ENCODE measurements around the gene HABP4.

The HABP4 gene, protein sequence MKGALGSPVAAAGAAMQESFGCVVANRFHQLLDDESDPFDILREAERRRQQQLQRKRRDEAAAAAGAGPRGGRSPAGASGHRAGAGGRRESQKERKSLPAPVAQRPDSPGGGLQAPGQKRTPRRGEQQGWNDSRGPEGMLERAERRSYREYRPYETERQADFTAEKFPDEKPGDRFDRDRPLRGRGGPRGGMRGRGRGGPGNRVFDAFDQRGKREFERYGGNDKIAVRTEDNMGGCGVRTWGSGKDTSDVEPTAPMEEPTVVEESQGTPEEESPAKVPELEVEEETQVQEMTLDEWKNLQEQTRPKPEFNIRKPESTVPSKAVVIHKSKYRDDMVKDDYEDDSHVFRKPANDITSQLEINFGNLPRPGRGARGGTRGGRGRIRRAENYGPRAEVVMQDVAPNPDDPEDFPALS

DNA sequence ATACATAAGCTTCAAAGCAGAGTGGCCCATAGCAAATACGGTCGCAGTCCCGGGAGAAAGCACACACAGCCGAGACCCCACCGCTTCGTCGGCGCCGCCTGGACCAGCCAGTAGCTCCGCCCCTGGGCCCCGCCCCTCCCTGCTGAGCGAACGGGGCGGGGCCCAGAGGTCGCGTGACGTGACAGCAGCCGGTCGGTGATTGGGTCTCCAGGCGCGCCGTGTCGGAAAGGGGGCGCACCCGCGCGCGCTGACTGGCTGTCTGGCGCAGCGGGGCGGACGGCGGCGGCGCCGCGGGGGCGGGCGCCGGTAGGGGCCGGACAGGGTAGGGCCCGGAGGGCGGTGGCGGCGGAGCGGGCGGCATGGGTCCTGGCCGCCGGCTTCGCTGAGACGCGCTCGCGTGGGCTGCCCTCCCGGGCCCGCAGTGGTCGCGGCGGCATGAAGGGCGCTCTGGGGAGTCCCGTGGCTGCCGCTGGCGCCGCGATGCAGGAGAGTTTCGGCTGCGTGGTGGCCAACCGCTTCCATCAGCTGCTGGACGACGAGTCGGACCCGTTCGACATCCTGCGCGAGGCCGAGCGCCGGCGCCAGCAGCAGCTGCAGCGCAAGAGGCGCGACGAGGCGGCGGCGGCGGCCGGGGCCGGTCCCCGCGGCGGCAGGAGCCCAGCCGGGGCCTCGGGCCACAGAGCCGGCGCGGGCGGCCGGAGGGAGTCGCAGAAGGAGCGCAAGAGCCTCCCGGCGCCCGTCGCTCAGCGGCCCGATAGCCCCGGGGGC, at the start of gene HABP4:
Gene HABP4, plus strand, starts transcription at position 325 of the 768 bp plus-strand sequence. Its CDS starts 111 bp downstream, at position 436.
- peak; percentile 96 for DNase-seq (ENCODE audit: low spot score)

DNA sequence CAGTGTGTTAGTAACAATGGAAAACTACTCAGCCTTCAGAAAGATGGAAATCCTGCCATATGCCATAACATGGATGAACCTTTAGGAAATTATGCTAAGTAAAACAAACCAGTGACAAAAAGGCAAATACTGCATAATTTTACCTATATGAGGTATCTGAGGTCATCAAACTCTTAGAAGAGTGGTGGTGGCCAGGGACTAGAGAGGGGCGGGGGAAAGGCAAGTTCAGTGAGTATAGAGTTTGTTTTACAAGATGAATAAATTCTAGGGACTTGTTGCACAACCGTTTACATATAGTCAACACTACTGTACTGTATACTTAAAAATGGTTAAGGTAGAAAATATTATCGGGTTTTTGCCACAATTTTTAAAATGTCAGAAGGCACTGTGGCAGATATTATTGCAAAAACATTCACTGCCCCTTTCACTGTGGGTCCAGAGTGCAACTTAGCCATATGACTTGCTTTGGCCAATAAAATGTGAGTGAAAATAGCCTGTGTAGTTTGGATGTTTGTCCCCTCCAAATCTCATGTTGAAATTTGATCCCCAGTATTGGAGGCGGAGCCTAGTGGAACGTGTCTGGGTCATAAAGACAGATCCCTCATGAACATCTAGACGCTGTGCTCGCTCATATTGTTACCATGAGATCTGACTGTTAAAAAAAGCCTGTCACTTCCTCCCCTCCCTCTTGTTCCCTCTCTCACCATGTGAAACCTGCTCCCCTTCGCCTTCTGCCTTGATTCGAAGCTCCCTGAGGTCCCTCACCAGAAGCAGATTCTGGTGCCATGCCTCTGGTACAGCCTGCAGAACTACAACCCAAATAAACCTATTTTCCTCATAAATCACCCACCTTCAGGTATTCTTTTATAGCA, 41.3 kb upstream of the HABP4 start:
- DNase-seq (ENCODE audit: low spot score): no peak

DNA sequence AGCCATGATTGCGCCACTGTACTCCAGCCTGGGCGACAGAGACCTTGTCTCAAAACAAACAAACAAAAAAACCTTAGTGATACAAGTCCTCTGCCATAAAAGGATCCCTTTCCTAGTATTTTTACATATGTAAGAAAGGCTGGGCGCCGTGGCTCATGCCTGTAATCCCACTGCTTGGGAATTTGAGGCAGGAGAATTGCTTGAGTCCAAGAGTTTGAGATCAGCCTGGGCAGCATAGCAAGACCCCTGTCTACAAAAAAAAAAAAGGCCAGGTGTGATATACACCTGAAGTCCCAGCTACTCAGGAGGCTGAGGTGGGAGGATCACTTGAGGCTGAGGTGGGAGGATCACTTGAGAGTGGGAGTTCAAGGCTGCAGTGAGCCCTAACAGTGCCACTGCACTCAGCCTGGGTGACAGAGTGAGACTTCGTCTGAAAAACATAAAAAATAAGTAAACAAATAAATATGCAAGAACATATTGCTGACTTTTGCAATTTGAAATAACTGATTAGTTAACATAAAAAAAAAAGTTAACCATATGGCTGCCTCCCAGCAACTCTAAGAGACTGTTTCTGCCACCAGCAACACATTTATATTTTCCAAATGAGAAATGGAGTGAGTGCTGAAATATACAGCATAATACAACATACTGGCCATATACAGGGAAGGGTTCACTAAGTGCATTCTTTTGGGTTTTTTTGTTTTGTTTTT, 38.7 kb upstream of the HABP4 start:
- no peak for DNase-seq (ENCODE audit: low spot score)

- no peak for DNase-seq (ENCODE audit: low spot score)
Measured at GRCh38 chr9:96412174-96412913, 37.6 kb upstream of the HABP4 start.

DNA sequence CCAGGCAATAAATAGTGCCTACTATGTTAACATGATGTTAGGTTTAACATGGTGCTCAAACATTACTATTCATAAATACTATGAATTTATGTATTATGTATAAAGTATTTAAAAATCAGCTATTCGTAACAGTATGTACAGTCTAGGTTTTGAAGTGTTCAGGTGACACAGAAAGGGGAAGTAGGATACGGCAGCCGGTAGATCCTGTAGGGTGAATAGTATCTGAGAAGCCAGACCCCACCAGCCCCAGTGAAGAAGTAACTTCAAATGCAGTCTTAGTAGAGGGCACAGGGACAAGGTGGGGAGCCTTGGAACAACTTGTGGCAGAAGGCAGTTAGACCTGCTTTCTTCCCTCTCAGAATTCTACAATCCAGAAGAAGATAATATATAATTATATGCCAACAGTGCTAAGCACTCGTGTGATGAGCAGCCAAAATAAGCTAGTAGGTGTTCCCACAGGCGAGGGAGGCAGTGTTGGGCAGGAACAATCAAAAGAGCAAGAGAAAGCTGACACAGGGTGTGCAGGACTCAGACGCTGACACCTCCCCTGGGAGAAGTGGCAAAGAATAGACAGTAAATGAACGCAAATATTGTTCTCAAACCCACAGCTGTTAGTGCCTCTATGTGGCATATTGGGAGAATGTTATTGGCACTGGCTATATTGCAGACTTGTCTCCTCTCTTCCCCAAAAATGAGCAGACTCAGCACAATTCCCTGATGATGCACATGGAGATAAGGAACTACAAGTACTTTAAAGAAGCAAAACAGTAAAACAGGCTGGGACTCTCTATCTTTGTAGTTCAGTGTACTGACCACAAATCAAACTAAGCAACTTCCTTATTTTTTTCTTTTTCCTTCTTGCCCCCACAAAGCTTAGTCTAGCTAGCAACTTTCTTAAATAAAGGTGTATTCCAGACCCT, 36.4 kb upstream of the HABP4 start:
- peak; percentile 75 for DNase-seq (ENCODE audit: low spot score)

- DNase-seq (ENCODE audit: low spot score): peak; percentile 84
Measured at GRCh38 chr9:96417051-96417586, 32.9 kb upstream of the HABP4 start.

DNA sequence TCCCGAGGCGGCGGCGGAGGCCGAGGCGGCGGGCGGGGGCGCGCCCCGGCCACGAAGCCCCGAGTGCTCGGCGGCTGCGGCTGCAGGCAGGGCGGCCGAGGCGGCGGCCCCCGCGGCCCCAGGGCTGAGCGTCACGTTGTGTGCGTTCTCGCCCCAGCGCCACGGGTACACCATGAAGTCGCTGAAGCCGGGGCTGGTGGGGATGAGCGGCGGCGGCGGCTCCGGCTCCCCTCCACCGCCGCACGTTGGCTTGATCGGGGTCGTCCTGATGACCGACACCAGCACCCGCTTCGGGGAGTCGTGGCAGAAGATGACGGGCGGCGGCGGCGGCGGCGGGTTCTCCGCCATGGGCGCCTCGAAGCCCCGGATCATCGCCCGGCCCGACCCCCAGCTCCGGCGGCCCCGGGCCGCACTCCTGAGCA, 32.3 kb upstream of the HABP4 start:
- no peak for DNase-seq (ENCODE audit: low spot score)

DNA sequence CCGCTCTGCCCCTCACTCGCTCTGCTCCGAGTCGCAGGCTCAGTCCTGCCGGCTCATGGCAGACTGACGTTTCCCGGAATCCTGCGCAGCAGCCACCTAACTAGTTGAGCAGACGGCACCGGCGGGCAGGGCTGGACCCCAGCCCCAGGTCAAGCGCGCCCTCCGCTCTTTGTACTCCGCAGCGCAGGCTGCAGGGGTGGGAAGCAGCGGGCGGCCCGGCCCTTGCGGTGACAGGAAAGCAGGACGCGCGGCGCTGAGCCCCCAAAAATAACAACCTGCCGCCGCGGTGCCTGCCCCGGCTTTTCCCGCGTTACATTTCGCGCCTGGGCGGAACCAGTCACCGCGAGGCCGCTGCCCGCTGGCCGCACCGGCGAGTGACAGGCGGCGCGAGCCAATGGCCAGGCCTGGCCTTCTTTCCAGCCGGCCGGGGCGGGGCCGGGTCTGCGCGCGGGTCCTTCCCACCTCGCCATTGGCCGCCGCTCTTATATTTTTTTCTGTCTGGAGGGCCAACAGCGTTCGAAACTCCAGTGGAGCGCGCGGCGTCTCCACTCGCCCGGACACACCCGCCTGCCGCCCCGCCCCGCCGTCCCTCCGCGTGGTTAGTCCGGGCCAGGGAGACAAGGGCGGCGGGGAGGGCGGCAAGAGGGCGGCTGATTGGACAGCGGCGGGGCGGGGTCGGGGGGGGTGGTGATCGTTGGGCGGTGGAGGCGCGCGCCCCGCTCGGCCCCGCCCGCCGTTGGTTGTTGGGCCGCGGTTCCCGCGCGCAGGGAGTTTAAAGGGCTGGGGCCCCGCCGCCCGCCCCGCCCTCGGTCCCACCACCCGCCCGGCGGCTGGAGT, 31.7 kb upstream of the HABP4 start, which contains the start of gene ZNF367:
Gene ZNF367, minus strand, starts transcription at position 288 of the 837 bp plus-strand sequence. CDS start 338 bp downstream, outside the sequence.
- DNase-seq (ENCODE audit: low spot score): peak; percentile 98

- DNase-seq (ENCODE audit: low spot score): peak; percentile 69
Measured at GRCh38 chr9:96418920-96419690, 30.9 kb upstream of the HABP4 start.

DNA sequence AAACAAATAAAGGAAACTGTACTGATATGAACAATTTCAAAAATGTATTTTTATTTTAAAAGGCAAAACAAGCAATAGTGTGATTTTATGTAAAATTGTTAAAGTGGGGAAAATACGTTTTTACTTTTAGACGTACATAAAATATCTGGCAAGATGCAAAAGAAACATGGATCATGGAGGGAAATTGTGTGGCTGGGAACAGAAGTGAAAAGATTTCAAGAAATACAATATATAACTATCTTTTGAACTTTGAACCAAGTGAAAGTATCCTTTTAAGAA, 30.3 kb upstream of the HABP4 start:
- peak; percentile 22 for DNase-seq (ENCODE audit: low spot score)

DNA sequence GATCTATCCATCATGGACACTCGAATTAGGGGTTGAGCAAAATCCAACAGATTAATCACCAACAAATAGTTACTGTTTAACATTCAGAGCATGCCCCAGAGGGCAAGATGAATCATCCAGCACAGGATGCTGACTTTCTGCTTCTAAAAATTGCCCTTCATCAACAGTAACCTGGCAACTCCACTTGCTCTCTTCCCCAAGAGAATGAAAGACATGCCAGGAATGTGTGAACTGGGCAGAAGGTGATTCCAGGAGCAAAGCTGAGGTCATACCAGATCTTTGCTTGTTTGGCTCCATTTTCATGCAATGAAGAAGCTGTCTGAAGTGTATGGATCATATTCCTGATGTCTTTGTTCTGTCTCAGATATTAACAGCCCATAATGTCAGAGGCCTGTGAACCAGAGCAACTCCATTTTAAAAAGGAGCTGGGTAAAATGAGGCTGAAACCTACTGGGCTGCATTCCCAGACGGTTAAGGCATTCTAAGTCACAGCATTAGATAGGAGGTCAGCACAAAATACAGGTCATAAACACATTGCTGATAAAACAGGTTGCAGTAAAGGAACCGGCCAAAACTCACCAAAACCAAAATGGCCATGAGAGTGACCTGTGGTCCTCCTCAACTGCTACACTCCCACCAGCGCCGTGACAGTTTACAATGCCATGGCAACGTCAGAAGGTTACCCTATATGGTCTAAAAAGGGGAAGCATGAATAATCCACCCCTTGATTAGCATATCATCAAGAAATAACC, 29.3 kb upstream of the HABP4 start:
- peak; percentile 24 for DNase-seq (ENCODE audit: low spot score)

GRCh38 chr9:96423322-96423984, 26.5 kb upstream of the HABP4 start:
- DNase-seq (ENCODE audit: low spot score): no peak

- DNase-seq (ENCODE audit: low spot score): no peak
Measured at GRCh38 chr9:96423985-96424336, 26.0 kb upstream of the HABP4 start.

- DNase-seq (ENCODE audit: low spot score): no peak
Measured at GRCh38 chr9:96425500-96426169, 24.3 kb upstream of the HABP4 start.

DNA sequence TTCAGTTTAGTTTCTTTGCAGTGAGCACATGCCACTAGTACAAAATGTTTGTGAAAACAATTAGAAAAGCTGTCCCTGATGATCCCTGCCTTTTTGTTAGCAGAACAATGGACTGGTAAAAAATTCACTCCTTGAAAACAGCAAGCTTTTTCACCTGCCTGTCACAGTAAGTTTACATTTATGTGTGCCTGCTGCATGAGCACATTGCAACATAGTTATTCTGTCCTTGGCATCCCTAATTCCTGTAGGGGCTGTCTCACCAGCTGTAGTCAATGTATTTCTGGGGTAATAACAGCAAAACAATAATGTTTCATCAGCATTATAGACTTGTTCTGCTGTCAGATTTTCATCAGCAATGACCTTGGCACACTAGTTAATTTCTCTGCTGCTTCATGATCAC, 20.2 kb upstream of the HABP4 start:
- DNase-seq (ENCODE audit: low spot score): no peak

- DNase-seq (ENCODE audit: low spot score): no peak
Measured at GRCh38 chr9:96430377-96430776, 19.6 kb upstream of the HABP4 start.

Data from globus pallidus (tissue), 1 donor.